ENCODE results near the gene DCAF8.

DNA sequence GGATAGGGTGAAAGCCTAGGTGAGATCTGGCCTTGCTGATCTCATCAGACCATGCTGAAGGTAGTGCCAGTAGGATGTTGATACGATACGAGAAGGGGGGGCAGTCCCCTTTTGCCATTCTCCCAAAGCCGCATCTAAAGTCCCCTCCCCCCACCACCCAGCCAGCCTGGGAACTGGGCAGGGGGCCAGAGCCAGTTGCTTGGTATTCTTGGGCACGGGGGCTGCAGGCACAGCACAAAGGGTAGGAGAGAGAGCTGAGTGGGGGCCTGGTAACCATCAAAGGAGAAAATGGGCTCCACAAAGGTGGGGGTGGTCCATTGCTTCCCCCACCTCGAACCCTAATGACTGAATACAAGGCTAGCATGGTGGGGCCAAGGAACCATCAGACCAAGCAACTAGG is 51.8 kb downstream of the DCAF8 start:
- no peak for TF ChIP-seq CTCF (IDR thresholded peaks at IDR 0.05)
- TF ChIP-seq POLR2AphosphoS5 (IDR thresholded peaks at IDR 0.05) = no peak
- no peak for TF ChIP-seq POLR2A (IDR thresholded peaks at IDR 0.05)

All from prostate gland (tissue), 2 donors.